Lung (tissue), 12 donors: ENCODE data around the gene IGSF21. TPM values are rescaled to one million over a fixed set of nuclear protein-coding genes. Genes with fewer than 3 reads are reported as not detected.

Source experiments
- ATAC-seq: fragments of 200-7000 bp; cut with Tn5 transposase; one replicate; pipeline ENCODE4 v1.9.1; 2020; ENCODE audit warnings: moderate number of reproducible peaks; ENCODE audit not compliant: insufficient read depth, low FRiP score
- DNase-seq, 3 donors: peaks; one replicate each; pipeline ENCODE4 v3.0.0-alpha.2; 2013 to 2017
- H3K27ac ChIP-seq, 2 donors: one replicate each; pipeline ENCODE4 v1.5.1; 2013; ENCODE audit warnings: mild to moderate bottlenecking in 2 of 2, moderate library complexity in 2 of 2, control low read depth in 1 of 2, inconsistent platforms in 1 of 2, low read depth in 1 of 2, low read length in 1 of 2
- H3K27me3 ChIP-seq, 3 donors: one replicate each; pipeline ENCODE4 v1.5.1; 2013; ENCODE audit warnings: low read length in 2 of 3; ENCODE audit not compliant: control insufficient read depth in 3 of 3, insufficient read depth in 3 of 3
- H3K36me3 ChIP-seq, 4 donors: one replicate each; pipeline ENCODE4 v1.5.1; 2013; ENCODE audit warnings: low read length in 4 of 4, mild to moderate bottlenecking in 1 of 4, moderate library complexity in 1 of 4; ENCODE audit not compliant: control insufficient read depth in 4 of 4, insufficient read depth in 4 of 4
- H3K4me1 ChIP-seq, 5 donors: one replicate each; pipeline ENCODE4 v1.5.1; 2013; ENCODE audit warnings: low read length in 5 of 5, mild to moderate bottlenecking in 2 of 5, moderate library complexity in 1 of 5; ENCODE audit not compliant: control insufficient read depth in 5 of 5, insufficient read depth in 5 of 5
- H3K4me3 ChIP-seq: one replicate; pipeline ENCODE4 v1.5.1; 2013; ENCODE audit warnings: mild to moderate bottlenecking, control low read depth, moderate library complexity
- H3K9ac ChIP-seq, 2 donors: one replicate each; pipeline ENCODE4 v1.5.1; 2013; ENCODE audit warnings: low read length in 2 of 2, control low read depth in 1 of 2; ENCODE audit not compliant: insufficient read depth in 1 of 2
- H3K9me3 ChIP-seq, 4 donors: one replicate each; pipeline ENCODE4 v1.5.1; 2013; ENCODE audit warnings: low read length in 3 of 4, mild to moderate bottlenecking in 1 of 4, moderate library complexity in 1 of 4; ENCODE audit not compliant: control insufficient read depth in 4 of 4, insufficient read depth in 3 of 4
- WGBS, 2 donors: extraction: QIAGEN DNeasy Blood & Tissue Kit; methylation state at CpG; one replicate each; pipeline ENCODE4 v1.1.7; 2013; 5-methylcytosine and 5-hydroxymethylcytosine counted together
- polyA plus RNA-seq, 2 donors: library from polyadenylated mRNA; stranded (reverse); fragments of 200-250 nt; gene quantifications; one replicate each; pipeline ENCODE4 v1.2.1, GENCODE V29; 2013
- total RNA-seq, 2 donors: library from RNA; depleted of rRNA in 1 of 2; stranded (reverse); fragments of >200 nt in 1 of 2; gene quantifications; one replicate each; pipeline ENCODE4 v1.2.1, GENCODE V29; 2014 to 2021
- TF ChIP-seq, protein P1 (sequence below): IDR thresholded peaks from 2 replicates; pipeline ENCODE4 v1.5.1; 2012; ENCODE audit warnings: mild to moderate bottlenecking; ENCODE audit errors: control extremely low read depth, extremely low read depth
- donor health status: control.
- donor health status: control.
- donor health status: Bipolar disorder and iron deficiency.
- donor health status: healthy.
- donor health status: DM: yes; HTN: yes; CAD: no.

Gene IGSF21
- total and polyA plus RNA-seq, 4 donors, result 0.18 to 2.6 (median 0.62) TPM

DNA sequence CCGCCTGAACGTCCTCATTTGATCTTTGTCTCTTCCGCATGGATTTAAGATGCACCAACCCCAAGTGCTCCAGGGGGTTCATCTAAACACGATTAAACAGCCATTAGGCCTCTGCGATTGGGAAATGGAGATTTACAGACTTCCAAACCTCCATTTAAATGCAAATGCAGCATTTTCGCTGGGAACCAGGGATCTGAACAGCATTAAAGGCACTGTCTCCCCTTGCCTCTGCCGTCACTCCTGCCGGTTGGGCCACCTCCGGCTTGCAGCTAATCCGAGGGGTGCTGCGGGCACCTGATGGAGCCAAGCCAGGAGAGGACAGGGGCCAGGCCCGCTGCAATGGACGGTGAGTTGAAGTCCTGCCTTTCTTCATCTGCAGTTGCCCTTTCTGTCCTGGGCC lies 302.8 kb downstream of the IGSF21 start:
- Histone ChIP-seq H3K27me3 (no peaks in the 10 kb centered on the region), H3K27ac (no peak overlapping the region), H3K4me1 (no peaks in the 10 kb centered on the region), H3K4me3 (no peak overlapping the region), H3K36me3 (no peaks in the 10 kb centered on the region), H3K9ac (no peak overlapping the region), H3K9me3 (peaks cover 0 to 18% (median 2%) of the 10 kb centered on the region in 4 donors)
- ATAC-seq (no peak), DNase-seq (no peak)
- TF ChIP-seq, protein P1, sequence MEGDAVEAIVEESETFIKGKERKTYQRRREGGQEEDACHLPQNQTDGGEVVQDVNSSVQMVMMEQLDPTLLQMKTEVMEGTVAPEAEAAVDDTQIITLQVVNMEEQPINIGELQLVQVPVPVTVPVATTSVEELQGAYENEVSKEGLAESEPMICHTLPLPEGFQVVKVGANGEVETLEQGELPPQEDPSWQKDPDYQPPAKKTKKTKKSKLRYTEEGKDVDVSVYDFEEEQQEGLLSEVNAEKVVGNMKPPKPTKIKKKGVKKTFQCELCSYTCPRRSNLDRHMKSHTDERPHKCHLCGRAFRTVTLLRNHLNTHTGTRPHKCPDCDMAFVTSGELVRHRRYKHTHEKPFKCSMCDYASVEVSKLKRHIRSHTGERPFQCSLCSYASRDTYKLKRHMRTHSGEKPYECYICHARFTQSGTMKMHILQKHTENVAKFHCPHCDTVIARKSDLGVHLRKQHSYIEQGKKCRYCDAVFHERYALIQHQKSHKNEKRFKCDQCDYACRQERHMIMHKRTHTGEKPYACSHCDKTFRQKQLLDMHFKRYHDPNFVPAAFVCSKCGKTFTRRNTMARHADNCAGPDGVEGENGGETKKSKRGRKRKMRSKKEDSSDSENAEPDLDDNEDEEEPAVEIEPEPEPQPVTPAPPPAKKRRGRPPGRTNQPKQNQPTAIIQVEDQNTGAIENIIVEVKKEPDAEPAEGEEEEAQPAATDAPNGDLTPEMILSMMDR, result no peak
- WGBS, 2 donors, result 59% methylated on average over 13 of the region's 13 CpGs

DNA sequence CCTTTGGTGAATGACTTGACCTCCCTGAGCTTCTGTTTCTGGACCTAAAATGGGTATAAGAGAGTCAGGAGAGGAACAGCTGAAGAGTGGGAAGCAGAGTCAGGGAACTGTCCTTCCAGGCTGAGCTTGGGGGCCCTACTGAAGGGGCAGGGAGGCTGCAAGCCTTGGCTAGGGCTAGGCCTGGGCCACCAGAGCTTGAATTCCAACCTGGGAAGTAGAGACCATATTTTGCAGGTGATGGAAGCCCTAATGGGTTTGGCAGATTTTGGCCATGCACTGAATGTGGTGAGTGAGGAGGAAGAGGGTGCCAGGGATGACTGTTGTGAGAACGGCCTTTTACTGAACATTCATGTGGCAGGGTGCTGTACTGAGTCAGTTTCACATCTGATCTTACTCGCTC lies 303.7 kb downstream of the IGSF21 start:
- ATAC-seq (no peak), DNase-seq (no peak)
- TF ChIP-seq, protein P1, result no peak
- WGBS, 2 donors, result 88 to 94% methylated on average over 2 of the region's 2 CpGs
- H3K4me1 ChIP-seq, result no peaks in the 10 kb centered on the region
- no peaks in the 10 kb centered on the region for H3K36me3 ChIP-seq
- no peak overlapping the region for H3K27ac ChIP-seq
- peaks cover 0 to 16% (median 2%) of the 10 kb centered on the region in 4 donors for H3K9me3 ChIP-seq
- no peak overlapping the region for H3K4me3 ChIP-seq
- no peaks in the 10 kb centered on the region for H3K27me3 ChIP-seq
- H3K9ac ChIP-seq, result no peak overlapping the region

DNA sequence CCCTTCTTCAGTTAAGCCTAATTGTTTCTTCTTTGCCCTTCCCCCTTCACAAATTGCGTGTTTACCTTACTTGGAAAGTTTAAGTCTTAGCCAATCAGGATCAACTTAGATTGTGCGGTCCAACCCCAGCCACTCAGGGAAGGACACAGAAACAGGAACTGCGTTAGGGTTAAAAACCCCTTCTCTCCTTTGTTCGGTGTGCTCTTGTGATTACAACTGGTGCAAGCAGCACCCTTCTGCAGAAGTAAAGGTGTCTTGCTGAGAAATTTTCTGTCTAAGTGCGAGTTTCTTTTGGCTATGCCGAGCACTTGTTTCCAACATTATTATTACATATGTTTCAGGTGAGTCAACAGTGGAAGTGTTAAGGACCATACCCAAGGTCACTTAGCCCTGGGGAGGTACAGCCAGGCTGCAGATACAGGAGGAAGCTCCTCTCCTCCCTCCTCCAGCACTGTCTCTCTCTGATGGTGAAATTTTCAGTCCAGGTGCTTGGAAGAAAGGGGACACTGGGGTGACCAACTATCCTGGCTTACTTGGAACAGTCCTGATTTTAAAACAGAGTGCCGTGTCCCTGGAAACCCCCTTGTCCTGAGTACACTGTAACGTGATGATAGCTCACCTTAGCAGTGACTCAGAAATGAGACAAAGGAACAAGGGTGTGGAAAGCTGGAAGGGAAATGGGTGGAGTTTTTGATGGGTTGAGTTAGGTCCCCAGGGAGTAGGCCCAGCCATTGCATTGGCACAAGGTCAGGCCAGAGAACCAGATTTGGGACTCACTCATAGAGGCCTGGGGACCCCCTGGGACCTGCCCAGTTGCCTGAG lies 304.4 kb downstream of the IGSF21 start:
- DNase-seq (no peak), ATAC-seq (no peak)
- no peak overlapping the region for H3K9ac ChIP-seq
- no peak overlapping the region for H3K4me3 ChIP-seq
- peaks cover 0 to 16% (median 2%) of the 10 kb centered on the region in 4 donors for H3K9me3 ChIP-seq
- H3K27ac ChIP-seq, result no peak overlapping the region
- WGBS, 2 donors, result 83 to 88% methylated on average over 8 of the region's 8 CpGs
- H3K27me3 ChIP-seq, result no peaks in the 10 kb centered on the region
- TF ChIP-seq, protein P1, result no peak
- no peaks in the 10 kb centered on the region for H3K4me1 ChIP-seq
- H3K36me3 ChIP-seq, result no peaks in the 10 kb centered on the region
